Glomerular visceral epithelial cell (primary cell): ENCODE results near the gene C1orf50.
A peak's percentile ranks its signal among the peaks of the same experiment; 100 is the strongest.

Experiments used
- DNase-seq: peaks from one replicate; pipeline ENCODE4 v3.0.0-alpha.2; 2016; ENCODE audit errors: extremely low spot score

Gene C1orf50

GRCh38 chr1:42758641-42759040, 8.4 kb upstream of the C1orf50 start:
- DNase-seq: no peak

- no peak for DNase-seq
Observed at GRCh38 chr1:42759114-42759513, 7.9 kb upstream of the C1orf50 start.

GRCh38 chr1:42761567-42761966, 5.5 kb upstream of the C1orf50 start:
- DNase-seq: no peak

GRCh38 chr1:42762269-42762668, 4.8 kb upstream of the C1orf50 start:
- DNase-seq: no peak

GRCh38 chr1:42765269-42765668, 1.8 kb upstream of the C1orf50 start:
- DNase-seq: no peak

GRCh38 chr1:42765832-42766740, 963 bp upstream of the C1orf50 start:
- DNase-seq: peak; percentile 83

GRCh38 chr1:42767510-42768000, 506 bp downstream of the C1orf50 start:
- no peak for DNase-seq

GRCh38 chr1:42768172-42768571, 1.1 kb downstream of the C1orf50 start:
- DNase-seq: no peak

GRCh38 chr1:42769811-42770210, 2.8 kb downstream of the C1orf50 start:
- no peak for DNase-seq

GRCh38 chr1:42773420-42773819, 6.4 kb downstream of the C1orf50 start:
- no peak for DNase-seq

- no peak for DNase-seq
Observed at GRCh38 chr1:42774928-42775526, 8.0 kb downstream of the C1orf50 start.

- DNase-seq: no peak
Observed at GRCh38 chr1:42776502-42776901, 9.5 kb downstream of the C1orf50 start.

- DNase-seq: peak; percentile 38
Observed at GRCh38 chr1:42777852-42778251, 10.8 kb downstream of the C1orf50 start.

GRCh38 chr1:42779725-42780124, 12.7 kb downstream of the C1orf50 start:
- DNase-seq: no peak

GRCh38 chr1:42780176-42780575, 13.1 kb downstream of the C1orf50 start:
- DNase-seq: no peak

GRCh38 chr1:42783092-42783491, 16.0 kb downstream of the C1orf50 start:
- DNase-seq: no peak

- no peak for DNase-seq
Observed at GRCh38 chr1:42784547-42784945, 17.5 kb downstream of the C1orf50 start.

- DNase-seq: no peak
Observed at GRCh38 chr1:42784946-42785693, 18.1 kb downstream of the C1orf50 start, which contains the start of gene TMEM269. TSS of gene TMEM269 (plus strand) at chr1:42784991. CDS start at chr1:42789894, 4,903 bp downstream.

GRCh38 chr1:42786097-42786496, 19.0 kb downstream of the C1orf50 start:
- no peak for DNase-seq

GRCh38 chr1:42788021-42788420, 21.0 kb downstream of the C1orf50 start:
- DNase-seq: no peak

GRCh38 chr1:42793824-42794223, 26.8 kb downstream of the C1orf50 start:
- no peak for DNase-seq

- DNase-seq: no peak
Observed at GRCh38 chr1:42797414-42797813, 30.4 kb downstream of the C1orf50 start.
